Measurements from ENCODE around the gene LTC4S. TPM values are rescaled to one million over a fixed set of nuclear protein-coding genes. Genes with fewer than 3 reads are reported as not detected.

Gene LTC4S
- total RNA-seq, 1 experiment from 2014 or later: 2.2 TPM

- intact Hi-C loops (cut with micrococcal nuclease): no loop called here
- CTCF ChIA-PET: interaction anchor here (0.6 kb wide), 1 partner anchor 55 kb away, joined by 4 read pairs; no protein-coding TSS in a partner anchor
- H3K27ac Mint-ChIP-seq (ENCODE audit: low read depth, unreplicated experiment): no peak overlapping the region
- H3K9me3 Mint-ChIP-seq (ENCODE audit: unreplicated experiment): no peaks in the 10 kb centered on the region
- no TSS peak for BruUV-seq (replicated peaks)
- no peaks in the 10 kb centered on the region for H3K27me3 Mint-ChIP-seq (ENCODE audit: insufficient read depth, unreplicated experiment)
- peaks cover 25% of the 10 kb centered on the region for H3K4me1 Mint-ChIP-seq (ENCODE audit: insufficient read depth, unreplicated experiment)
- H3K4me3 Mint-ChIP-seq (ENCODE audit: unreplicated experiment): no peak overlapping the region
- POLR2A ChIA-PET: interaction anchor here (0.9 to 1.3 kb wide), 2 partner anchors 9 to 64 kb away, joined by 4 read pairs; no protein-coding TSS in a partner anchor
- DNase-seq (ENCODE audit: unreplicated experiment): no peak
- peaks cover 100% of the 10 kb centered on the region for H3K36me3 Mint-ChIP-seq (ENCODE audit: insufficient read depth, unreplicated experiment)
- no peak for TF ChIP-seq CTCF (IDR thresholded peaks at IDR 0.05; ENCODE audit: unreplicated experiment)
Observed at GRCh38 chr5:179827680-179828079, 33.9 kb downstream of the LTC4S start.

GRCh38 chr5:179828756-179829421 lies 35.1 kb downstream of the LTC4S start:
- POLR2A ChIA-PET: interaction anchor here (0.9 to 3.8 kb wide), 3 partner anchors 8 to 66 kb away, joined by 3 to 14 read pairs (median 4); partner anchors contain the start of gene SQSTM1
- peaks cover 20% of the 10 kb centered on the region for H3K4me1 Mint-ChIP-seq (ENCODE audit: insufficient read depth, unreplicated experiment)
- no peak for TF ChIP-seq CTCF (IDR thresholded peaks at IDR 0.05; ENCODE audit: unreplicated experiment)
- H3K36me3 Mint-ChIP-seq (ENCODE audit: insufficient read depth, unreplicated experiment): peaks cover 100% of the 10 kb centered on the region
- intact Hi-C loops (cut with micrococcal nuclease): no loop called here
- CTCF ChIA-PET: interaction anchor here (0.6 kb wide), 1 partner anchor 66 kb away, joined by 3 read pairs; no protein-coding TSS in a partner anchor
- BruUV-seq (replicated peaks): no TSS peak
- H3K27ac Mint-ChIP-seq (ENCODE audit: low read depth, unreplicated experiment): no peak overlapping the region
- no peaks in the 10 kb centered on the region for H3K9me3 Mint-ChIP-seq (ENCODE audit: unreplicated experiment)
- DNase-seq (ENCODE audit: unreplicated experiment): no peak
- H3K4me3 Mint-ChIP-seq (ENCODE audit: unreplicated experiment): no peak overlapping the region
- no peaks in the 10 kb centered on the region for H3K27me3 Mint-ChIP-seq (ENCODE audit: insufficient read depth, unreplicated experiment)

- intact Hi-C loops (cut with micrococcal nuclease): no loop called here
- ChIA-PET POLR2A (interaction anchor here (0.9 to 3.8 kb wide), 6 partner anchors 8 to 67 kb away, joined by 3 to 14 read pairs (median 4); partner anchors contain the start of genes MRNIP and SQSTM1), CTCF (interaction anchor here (0.6 to 0.8 kb wide), 2 partner anchors 33 to 63 kb away, joined by 3 read pairs; no protein-coding TSS in a partner anchor)
- H3K4me3 Mint-ChIP-seq (ENCODE audit: unreplicated experiment): no peak overlapping the region
- H3K27me3 Mint-ChIP-seq (ENCODE audit: insufficient read depth, unreplicated experiment): no peaks in the 10 kb centered on the region
- H3K4me1 Mint-ChIP-seq (ENCODE audit: insufficient read depth, unreplicated experiment): peaks cover 15% of the 10 kb centered on the region
- peak overlapping the region; percentile 69 for H3K27ac Mint-ChIP-seq (ENCODE audit: low read depth, unreplicated experiment)
- peaks cover 99% of the 10 kb centered on the region for H3K36me3 Mint-ChIP-seq (ENCODE audit: insufficient read depth, unreplicated experiment)
- no peak for DNase-seq (ENCODE audit: unreplicated experiment)
- no TSS peak for BruUV-seq (replicated peaks)
- no peaks in the 10 kb centered on the region for H3K9me3 Mint-ChIP-seq (ENCODE audit: unreplicated experiment)
- no peak for TF ChIP-seq CTCF (IDR thresholded peaks at IDR 0.05; ENCODE audit: unreplicated experiment)
Observed at GRCh38 chr5:179829732-179830435, 36.1 kb downstream of the LTC4S start.
